Stimulated activated CD4-positive, alpha-beta T cell treated with anti-CD3 and anti-CD28 coated beads, Interleukin-15, amount 100 ng/mL, for 1 hour (primary cell): ENCODE results near the gene BRWD1.
A peak's percentile ranks its signal among the peaks of the same experiment; 100 is the strongest.

ENCODE experiments used
- DNase-seq, 2 donors: peaks; one replicate each; pipeline ENCODE4 v3.0.0-alpha.2; 2020; ENCODE audit warnings: low read depth in 1 of 2, low spot score in 1 of 2

The BRWD1 gene

GRCh38 chr21:39204134-39204533 lies 109.3 kb downstream of the BRWD1 start:
- no peak for DNase-seq

GRCh38 chr21:39198800-39199199 lies 114.6 kb downstream of the BRWD1 start:
- no peak for DNase-seq

GRCh38 chr21:39197448-39198233 lies 115.8 kb downstream of the BRWD1 start:
- DNase-seq = no peak

- no peak for DNase-seq
Observed at GRCh38 chr21:39196838-39197237, 116.6 kb downstream of the BRWD1 start.

- DNase-seq = no peak
Observed at GRCh38 chr21:39196310-39196709, 117.1 kb downstream of the BRWD1 start.

GRCh38 chr21:39193380-39193779 lies 120.1 kb downstream of the BRWD1 start:
- DNase-seq = no peak

GRCh38 chr21:39189857-39190604 lies 123.4 kb downstream of the BRWD1 start:
- no peak for DNase-seq

GRCh38 chr21:39188521-39189139 lies 124.8 kb downstream of the BRWD1 start:
- DNase-seq = no peak

GRCh38 chr21:39187141-39187540 lies 126.3 kb downstream of the BRWD1 start:
- no peak for DNase-seq

GRCh38 chr21:39186676-39187075 lies 126.8 kb downstream of the BRWD1 start:
- DNase-seq = no peak

GRCh38 chr21:39185157-39185556 lies 128.3 kb downstream of the BRWD1 start:
- no peak for DNase-seq

- DNase-seq = no peak
Observed at GRCh38 chr21:39184050-39184980, 129.1 kb downstream of the BRWD1 start.

GRCh38 chr21:39183272-39184049 lies 130.0 kb downstream of the BRWD1 start, which contains the start of gene PSMG1:
PSMG1 (minus strand) TSS chr21:39183451; CDS start chr21:39183385, 66 bp downstream.
- peak; percentile 88 to 93 for DNase-seq

GRCh38 chr21:39182484-39183271 lies 130.8 kb downstream of the BRWD1 start:
- DNase-seq = no peak

GRCh38 chr21:39182016-39182415 lies 131.4 kb downstream of the BRWD1 start:
- DNase-seq = no peak

GRCh38 chr21:39181205-39181818 lies 132.1 kb downstream of the BRWD1 start:
- DNase-seq = no peak

- no peak for DNase-seq
Observed at GRCh38 chr21:39180429-39181019, 132.9 kb downstream of the BRWD1 start.

- no peak for DNase-seq
Observed at GRCh38 chr21:39178421-39178820, 135.0 kb downstream of the BRWD1 start.
